GM23338 (cell line): Measurements from ENCODE around the gene LMNA.

Experiments
- CREB1 ChIP-seq: fragments of 250-450 bp; sonication (Bioruptor Pico); IDR thresholded peaks from 2 replicates; pipeline ENCODE4 v1.5.0; 2020; ENCODE audit warnings: low read depth, mild to moderate bottlenecking, moderate library complexity
- EZH2 ChIP-seq: fragments of 200-600 bp; sonication (generic); IDR thresholded peaks from one replicate; pipeline ENCODE4 v1.8.0; 2017; ENCODE audit warnings: antibody characterized with exemption, mild to moderate bottlenecking, low read depth; ENCODE audit not compliant: unreplicated experiment
- EZH2phosphoT487 ChIP-seq: fragments of 200-600 bp; sonication (generic); IDR thresholded peaks from one replicate; pipeline ENCODE4 v1.8.1; 2018; ENCODE audit warnings: antibody characterized with exemption; ENCODE audit not compliant: unreplicated experiment
- JUNB ChIP-seq: IDR thresholded peaks from one replicate; pipeline ENCODE4 v1.6.1; 2016; ENCODE audit warnings: antibody characterized with exemption; ENCODE audit not compliant: unreplicated experiment
- POLR2AphosphoS5 ChIP-seq: IDR thresholded peaks from 2 replicates; pipeline ENCODE4 v1.6.1; 2016; ENCODE audit warnings: antibody characterized with exemption, low read depth
- ZNF114 ChIP-seq: fragments of 250-450 bp; sonication (Bioruptor Pico); IDR thresholded peaks from 2 replicates; pipeline ENCODE4 v1.5.0; 2020; ENCODE audit warnings: mild to moderate bottlenecking, moderate library complexity
- ZNF331 ChIP-seq: fragments of 250-450 bp; sonication (Bioruptor Pico); IDR thresholded peaks from 2 replicates; pipeline ENCODE4 v1.5.0; 2020; ENCODE audit warnings: low read depth, mild to moderate bottlenecking, moderate library complexity
- TF ChIP-seq, protein P1 (sequence below), 2 experiments: fragments of 200-600 bp in 1 of 2; sonication (generic) in 1 of 2; conservative IDR thresholded peaks; 2 replicates each; pipeline versions ENCODE4 v1.5.1 to v1.6.1; 2016 to 2017; ENCODE audit warnings: antibody characterized with exemption in 2 of 2, low read depth in 2 of 2, mild to moderate bottlenecking in 2 of 2, moderate library complexity in 1 of 2
- TF ChIP-seq, protein P2 (sequence below): IDR thresholded peaks from one replicate; pipeline ENCODE4 v1.6.1; 2018; ENCODE audit warnings: antibody characterized with exemption; ENCODE audit not compliant: unreplicated experiment

DNA sequence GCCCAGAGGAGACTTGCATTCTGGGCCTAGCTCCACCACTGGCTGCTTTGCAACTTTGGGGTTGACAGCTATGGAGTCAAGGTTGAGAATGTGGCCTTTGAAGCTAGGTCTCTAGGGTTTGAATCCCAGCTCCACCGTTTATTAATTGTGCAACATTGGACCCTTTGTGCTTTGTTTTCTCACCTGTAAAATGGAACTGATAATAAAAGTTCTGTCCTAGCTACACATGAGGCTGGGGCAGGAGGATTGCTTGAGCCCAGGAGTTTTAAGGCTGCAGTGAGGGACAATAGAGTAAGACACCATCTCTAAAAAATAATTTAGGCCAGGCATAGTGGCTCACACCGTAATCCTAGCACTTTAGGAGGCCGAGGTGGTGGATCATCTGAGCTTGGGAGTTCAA, 15.2 kb upstream of the LMNA start:
- TF ChIP-seq CREB1 (CRISPR knock-in tag) = no peak
- no peak for TF ChIP-seq ZNF331
- TF ChIP-seq, protein P1, sequence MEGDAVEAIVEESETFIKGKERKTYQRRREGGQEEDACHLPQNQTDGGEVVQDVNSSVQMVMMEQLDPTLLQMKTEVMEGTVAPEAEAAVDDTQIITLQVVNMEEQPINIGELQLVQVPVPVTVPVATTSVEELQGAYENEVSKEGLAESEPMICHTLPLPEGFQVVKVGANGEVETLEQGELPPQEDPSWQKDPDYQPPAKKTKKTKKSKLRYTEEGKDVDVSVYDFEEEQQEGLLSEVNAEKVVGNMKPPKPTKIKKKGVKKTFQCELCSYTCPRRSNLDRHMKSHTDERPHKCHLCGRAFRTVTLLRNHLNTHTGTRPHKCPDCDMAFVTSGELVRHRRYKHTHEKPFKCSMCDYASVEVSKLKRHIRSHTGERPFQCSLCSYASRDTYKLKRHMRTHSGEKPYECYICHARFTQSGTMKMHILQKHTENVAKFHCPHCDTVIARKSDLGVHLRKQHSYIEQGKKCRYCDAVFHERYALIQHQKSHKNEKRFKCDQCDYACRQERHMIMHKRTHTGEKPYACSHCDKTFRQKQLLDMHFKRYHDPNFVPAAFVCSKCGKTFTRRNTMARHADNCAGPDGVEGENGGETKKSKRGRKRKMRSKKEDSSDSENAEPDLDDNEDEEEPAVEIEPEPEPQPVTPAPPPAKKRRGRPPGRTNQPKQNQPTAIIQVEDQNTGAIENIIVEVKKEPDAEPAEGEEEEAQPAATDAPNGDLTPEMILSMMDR (conservative IDR thresholded peaks at IDR 0.05; ENCODE audit: low read depth in 2 of 2) = no peak
- no peak for TF ChIP-seq EZH2
- TF ChIP-seq POLR2AphosphoS5 = no peak
- TF ChIP-seq EZH2phosphoT487 = no peak
- TF ChIP-seq, protein P2, sequence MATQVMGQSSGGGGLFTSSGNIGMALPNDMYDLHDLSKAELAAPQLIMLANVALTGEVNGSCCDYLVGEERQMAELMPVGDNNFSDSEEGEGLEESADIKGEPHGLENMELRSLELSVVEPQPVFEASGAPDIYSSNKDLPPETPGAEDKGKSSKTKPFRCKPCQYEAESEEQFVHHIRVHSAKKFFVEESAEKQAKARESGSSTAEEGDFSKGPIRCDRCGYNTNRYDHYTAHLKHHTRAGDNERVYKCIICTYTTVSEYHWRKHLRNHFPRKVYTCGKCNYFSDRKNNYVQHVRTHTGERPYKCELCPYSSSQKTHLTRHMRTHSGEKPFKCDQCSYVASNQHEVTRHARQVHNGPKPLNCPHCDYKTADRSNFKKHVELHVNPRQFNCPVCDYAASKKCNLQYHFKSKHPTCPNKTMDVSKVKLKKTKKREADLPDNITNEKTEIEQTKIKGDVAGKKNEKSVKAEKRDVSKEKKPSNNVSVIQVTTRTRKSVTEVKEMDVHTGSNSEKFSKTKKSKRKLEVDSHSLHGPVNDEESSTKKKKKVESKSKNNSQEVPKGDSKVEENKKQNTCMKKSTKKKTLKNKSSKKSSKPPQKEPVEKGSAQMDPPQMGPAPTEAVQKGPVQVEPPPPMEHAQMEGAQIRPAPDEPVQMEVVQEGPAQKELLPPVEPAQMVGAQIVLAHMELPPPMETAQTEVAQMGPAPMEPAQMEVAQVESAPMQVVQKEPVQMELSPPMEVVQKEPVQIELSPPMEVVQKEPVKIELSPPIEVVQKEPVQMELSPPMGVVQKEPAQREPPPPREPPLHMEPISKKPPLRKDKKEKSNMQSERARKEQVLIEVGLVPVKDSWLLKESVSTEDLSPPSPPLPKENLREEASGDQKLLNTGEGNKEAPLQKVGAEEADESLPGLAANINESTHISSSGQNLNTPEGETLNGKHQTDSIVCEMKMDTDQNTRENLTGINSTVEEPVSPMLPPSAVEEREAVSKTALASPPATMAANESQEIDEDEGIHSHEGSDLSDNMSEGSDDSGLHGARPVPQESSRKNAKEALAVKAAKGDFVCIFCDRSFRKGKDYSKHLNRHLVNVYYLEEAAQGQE = no peak
- no peak for TF ChIP-seq ZNF114 (CRISPR knock-in tag)
- TF ChIP-seq JUNB = no peak
